H1 (cell line): Measurements from ENCODE around the gene GFI1B. TPM values are rescaled to one million over a fixed set of nuclear protein-coding genes. Genes with fewer than 3 reads are reported as not detected.

ENCODE experiments used
- CTCF ChIA-PET: fragments of 300-600 bp; sonication (Branson Sonifier 250); formaldehyde crosslinking; loops from one replicate; lab custom pipeline; 2021; ENCODE audit not compliant: partially characterized antibody; lab: Charles Lee
- POLR2A ChIA-PET: fragments of 300-600 bp; sonication (Branson Sonifier 250); formaldehyde crosslinking; loops from one replicate; lab custom pipeline; 2021; ENCODE audit warnings: inconsistent platforms; ENCODE audit not compliant: partially characterized antibody; lab: Charles Lee
- DNase-seq, 2 experiments: peaks; one replicate each; pipeline versions ENCODE4 v3.0.0 to v3.0.0-alpha.2; 2010 to 2022; ENCODE audit warnings: low spot score in 2 of 2, low read depth in 1 of 2, mixed read lengths in 1 of 2
- FAIRE-seq: peaks from 2 replicates; lab custom pipeline; 2011; peaks lifted over from hg19 to GRCh38; lab: Jason Lieb, UNC
- H2AFZ ChIP-seq: 2 replicates; pipeline ENCODE4 v1.8.1; 2012; ENCODE audit warnings: low read length, inconsistent platforms
- H2AK5ac ChIP-seq: 2 replicates; pipeline ENCODE4 v1.6.1; 2013; ENCODE audit warnings: low read depth, low read length
- H2BK120ac ChIP-seq: replicated peaks from 2 replicates; pipeline ENCODE3; 2013; ENCODE audit warnings: low read depth, low read length, inconsistent platforms
- H2BK12ac ChIP-seq: 2 replicates; pipeline ENCODE4 v1.6.1; 2013; ENCODE audit warnings: low read depth, low read length
- H2BK15ac ChIP-seq: 2 replicates; pipeline ENCODE4 v1.6.1; 2013; ENCODE audit warnings: low read length
- H2BK20ac ChIP-seq: 2 replicates; pipeline ENCODE4 v1.6.1; 2013; ENCODE audit warnings: low read length
- H2BK5ac ChIP-seq: 2 replicates; pipeline ENCODE4 v1.6.1; 2013; ENCODE audit warnings: low read depth, low read length
- H3K14ac ChIP-seq: 2 replicates; pipeline ENCODE4 v1.6.1; 2013; ENCODE audit warnings: inconsistent platforms; ENCODE audit not compliant: insufficient read length
- H3K18ac ChIP-seq: 2 replicates; pipeline ENCODE4 v1.6.1; 2013; ENCODE audit warnings: low read length; ENCODE audit errors: extremely low read depth
- H3K23ac ChIP-seq: 2 replicates; pipeline ENCODE4 v1.6.1; 2013; ENCODE audit warnings: inconsistent platforms; ENCODE audit not compliant: insufficient read length
- H3K23me2 ChIP-seq: 2 replicates; pipeline ENCODE4 v1.6.1; 2013; ENCODE audit warnings: low read depth, low read length
- H3K27ac ChIP-seq: 2 replicates; pipeline ENCODE4 v1.6.1; 2011; ENCODE audit warnings: low read depth, low read length, inconsistent platforms
- H3K27me3 ChIP-seq, 4 experiments: replicated peaks in 1 of 4; 1 replicate in 1 of 4; 2 replicates in 3 of 4; pipeline versions ENCODE4 v1.6.1 to v1.8.1; 2011 to 2013; ENCODE audit warnings: low read length in 3 of 4, mild to moderate bottlenecking in 3 of 4, inconsistent platforms in 2 of 4, mixed read lengths in 2 of 4, moderate library complexity in 1 of 4; ENCODE audit not compliant: control insufficient read depth in 3 of 4, insufficient read depth in 3 of 4; ENCODE audit errors: extremely low read depth in 1 of 4
- H3K36me3 ChIP-seq, 4 experiments: 2 replicates each; pipeline versions ENCODE4 v1.6.1 to v1.8.1; 2011 to 2013; ENCODE audit warnings: mild to moderate bottlenecking in 4 of 4, low read length in 3 of 4, moderate library complexity in 2 of 4, control low read depth in 1 of 4, inconsistent platforms in 1 of 4; ENCODE audit not compliant: insufficient read depth in 4 of 4, control insufficient read depth in 2 of 4
- H3K4ac ChIP-seq: replicated peaks from 2 replicates; pipeline ENCODE3; 2013; ENCODE audit warnings: low read length, low read depth, mixed read lengths, inconsistent platforms; ENCODE audit not compliant: insufficient read length
- H3K4me1 ChIP-seq, 4 experiments: replicated peaks in 1 of 4; 1 replicate in 1 of 4; 2 replicates in 3 of 4; pipeline versions ENCODE4 v1.6.1 to v1.8.1; 2011 to 2013; ENCODE audit warnings: low read length in 3 of 4, inconsistent platforms in 2 of 4, mixed read lengths in 1 of 4; ENCODE audit not compliant: insufficient read depth in 4 of 4, control insufficient read depth in 3 of 4
- H3K4me2 ChIP-seq, 2 experiments: 2 replicates each; pipeline versions ENCODE4 v1.6.1 to v1.8.1; 2011 to 2013; ENCODE audit warnings: low read depth in 2 of 2, low read length in 2 of 2, control low read depth in 1 of 2, inconsistent platforms in 1 of 2, mild to moderate bottlenecking in 1 of 2; ENCODE audit not compliant: insufficient read depth in 1 of 2
- H3K4me3 ChIP-seq, 4 experiments: fragments of 200-600, 300-600 bp in 1 of 4; sonication (generic), shearing (Covaris generic), sonication (Bioruptor Twin) in 1 of 4; 2 replicates each; pipeline versions ENCODE4 v1.5.1 to v1.8.1; 2011 to 2016; ENCODE audit warnings: low read length in 4 of 4, low read depth in 3 of 4, control low read depth in 2 of 4, inconsistent platforms in 2 of 4, mild to moderate bottlenecking in 2 of 4, mixed read lengths in 1 of 4, moderate library complexity in 1 of 4; ENCODE audit not compliant: insufficient read depth in 2 of 4; ENCODE audit errors: extremely low read depth in 1 of 4
- H3K56ac ChIP-seq: replicated peaks from 2 replicates; pipeline ENCODE3; 2013; ENCODE audit warnings: low read depth, mild to moderate bottlenecking, mixed read lengths, low read length, inconsistent platforms; ENCODE audit not compliant: insufficient read length
- H3K79me1 ChIP-seq: 2 replicates; pipeline ENCODE4 v1.6.1; 2013; ENCODE audit warnings: low read depth, low read length, control low read depth
- H3K79me2 ChIP-seq, 2 experiments: 2 replicates each; pipeline versions ENCODE4 v1.6.1 to v1.8.1; 2012 to 2013; ENCODE audit warnings: low read length in 2 of 2, mild to moderate bottlenecking in 2 of 2, inconsistent platforms in 1 of 2; ENCODE audit not compliant: insufficient read depth in 2 of 2, control insufficient read depth in 1 of 2
- H3K9ac ChIP-seq, 4 experiments: replicated peaks in 1 of 4; 1 replicate in 1 of 4; 2 replicates in 3 of 4; pipeline versions ENCODE4 v1.6.1 to v1.8.1; 2011 to 2013; ENCODE audit warnings: low read depth in 3 of 4, low read length in 3 of 4, control low read depth in 2 of 4, mild to moderate bottlenecking in 2 of 4, moderate library complexity in 2 of 4, inconsistent platforms in 1 of 4; ENCODE audit errors: extremely low read depth in 1 of 4
- H3K9me3 ChIP-seq, 2 experiments: 2 replicates each; pipeline versions ENCODE4 v1.6.1 to v1.8.1; 2012 to 2013; ENCODE audit warnings: mild to moderate bottlenecking in 2 of 2, moderate library complexity in 2 of 2, control low read depth in 1 of 2, inconsistent platforms in 1 of 2, low read depth in 1 of 2, low read length in 1 of 2, mixed read lengths in 1 of 2; ENCODE audit not compliant: insufficient read depth in 2 of 2
- H4K20me1 ChIP-seq, 2 experiments: replicated peaks in 1 of 2; 2 replicates each; pipeline versions ENCODE3 to v1.8.1; 2011 to 2013; ENCODE audit warnings: inconsistent platforms in 2 of 2, low read length in 2 of 2, mild to moderate bottlenecking in 1 of 2; ENCODE audit not compliant: insufficient read depth in 2 of 2, control insufficient read depth in 1 of 2
- H4K5ac ChIP-seq: 2 replicates; pipeline ENCODE4 v1.6.1; 2013; ENCODE audit warnings: low read length, low read depth, mixed read lengths, inconsistent platforms; ENCODE audit not compliant: insufficient read length
- H4K8ac ChIP-seq: 2 replicates; pipeline ENCODE4 v1.8.0; 2013; ENCODE audit warnings: mild to moderate bottlenecking, moderate library complexity, low read length, inconsistent platforms; ENCODE audit not compliant: insufficient read depth; ENCODE audit errors: extremely low read depth
- H4K91ac ChIP-seq: replicated peaks from 2 replicates; pipeline ENCODE3; 2013; ENCODE audit warnings: low read length, mixed read lengths, inconsistent platforms; ENCODE audit not compliant: insufficient read length
- BACH1 ChIP-seq: IDR thresholded peaks from 2 replicates; pipeline ENCODE4 v1.6.1; 2012; ENCODE audit warnings: low read length, improper control_type of control experiment
- BCL11A ChIP-seq, 2 experiments: IDR thresholded peaks; one replicate each; pipeline ENCODE4 v1.6.1; 2011; ENCODE audit warnings: low read depth in 2 of 2, low read length in 2 of 2, mild to moderate bottlenecking in 2 of 2
- MAFK ChIP-seq: IDR thresholded peaks from 2 replicates; pipeline ENCODE4 v1.6.1; 2012; ENCODE audit warnings: low read depth, mild to moderate bottlenecking, improper control_type of control experiment, low read length
- SUZ12 ChIP-seq: fragments of 200-600 bp; sonication (generic); IDR thresholded peaks from 2 replicates; pipeline ENCODE4 v1.6.1; 2012; ENCODE audit warnings: mild to moderate bottlenecking, inconsistent platforms, low read length, moderate library complexity, mixed read lengths
- TEAD4 ChIP-seq: IDR thresholded peaks from 2 replicates; pipeline ENCODE4 v1.6.1; 2012; ENCODE audit warnings: low read depth, low read length, inconsistent platforms, mixed read lengths
- YY1 ChIP-seq: IDR thresholded peaks from 2 replicates; pipeline ENCODE4 v1.6.1; 2011; ENCODE audit warnings: low read depth, mild to moderate bottlenecking, low read length
- ZNF274 ChIP-seq: IDR thresholded peaks from 2 replicates; pipeline ENCODE4 v1.7.0; 2012; ENCODE audit warnings: low read length, borderline replicate concordance; ENCODE audit errors: extremely low read depth
- WGBS, 2 experiments: shearing (Covaris generic) in 1 of 2; methylation state at CpG; one replicate each; pipeline versions ENCODE4 v1.1.6 to v1.1.7; 2013 to 2015; ENCODE audit warnings: low lambda C conversion rate in 2 of 2, mixed read lengths in 2 of 2, inconsistent platforms in 1 of 2, low coverage in 1 of 2, missing lambda C conversion rate in 1 of 2; ENCODE audit not compliant: insufficient replicate concordance in 2 of 2, insufficient coverage in 1 of 2, insufficient read length in 1 of 2; ENCODE audit errors: extremely low coverage in 1 of 2, missing lambda C conversion rate in 1 of 2; 5-methylcytosine and 5-hydroxymethylcytosine counted together
- polyA plus RNA-seq, 7 experiments: library from polyadenylated mRNA; depleted of rRNA in 3 of 7; stranded (reverse) in 5 of 7; unstranded in 2 of 7; fragments of >200 nt in 5 of 7; fragments of 200-250 nt in 2 of 7; gene quantifications; 1 replicate in 5 of 7; 2 replicates in 1 of 7; 4 replicates in 1 of 7; pipeline versions ENCODE4 v1.2.1 to v1.2.3, GENCODE V29; 2011 to 2013; ENCODE audit warnings: missing spikeins in 2 of 7, mixed read lengths in 2 of 7
- total RNA-seq: library from RNA; stranded (reverse); fragmentation: NEBNext Ultra II Directional; extraction: Animal tissue kit (Norgen Biotek cat#: 25700); gene quantifications from 2 replicates; pipeline ENCODE4 v1.2.1, GENCODE V29; 2021

Gene GFI1B
- total and polyA plus RNA-seq, 2 of the 8 experiments (the other 6 are each of a cell fraction or from before 2014, with no cell fraction given) = 0.09 to 0.11 TPM

DNA sequence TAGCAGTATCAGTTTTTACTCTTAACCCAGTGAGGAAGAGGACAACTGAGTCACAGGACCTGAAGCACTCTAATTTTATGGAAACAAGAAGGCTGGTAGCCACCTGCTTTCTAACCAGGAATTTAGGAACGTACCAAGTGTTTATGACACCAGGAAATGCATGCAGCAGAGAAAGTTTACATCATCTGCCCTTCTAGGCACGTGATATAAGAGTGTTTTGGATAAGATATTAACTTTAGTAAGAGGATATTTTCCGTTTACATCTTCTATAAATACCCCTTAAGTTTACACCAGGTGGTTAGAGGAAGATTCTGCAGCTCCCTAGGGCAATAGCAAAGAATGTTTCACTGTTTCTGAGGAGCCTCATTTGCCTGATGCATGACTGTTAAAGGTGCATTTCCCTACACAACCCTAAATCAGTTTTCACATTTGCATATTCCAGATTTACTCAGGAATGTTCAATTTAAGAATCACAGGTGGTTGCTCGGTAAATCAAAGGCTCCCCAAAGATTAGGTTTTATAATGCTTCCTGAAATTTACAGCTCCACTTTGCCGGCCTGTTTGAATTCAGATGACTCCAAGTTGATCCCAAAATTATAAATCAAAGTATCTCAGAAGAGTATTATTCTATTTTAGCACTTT, 35.8 kb upstream of the GFI1B start:
- TF ChIP-seq BACH1 (no peak), MAFK (no peak), ZNF274 (no peak), SUZ12 (no peak), YY1 (no peak), BCL11A (IDR thresholded peaks at IDR 0.05; ENCODE audit: low read depth in 2 of 2, low read length in 2 of 2) (no peak), TEAD4 (no peak)
- TF ChIP-seq, all 59 proteins: peak for 0
- WGBS, 2 experiments = 75% methylated on average over 5 of the region's 5 CpGs; no CpG with 5 or more reads in 1 of the 2 experiments
- FAIRE-seq (no peak), DNase-seq (no peak)
- no peak overlapping the region for H2AFZ ChIP-seq
- peaks cover 12 to 64% of the 10 kb centered on the region in 2 experiments for H3K79me2 ChIP-seq
- H3K79me1 ChIP-seq = peaks cover 5% of the 10 kb centered on the region
- no peak overlapping the region for H3K4ac ChIP-seq
- H3K9me3 ChIP-seq = no peaks in the 10 kb centered on the region
- H3K56ac ChIP-seq = no peak overlapping the region
- peaks cover 4 to 14% (median 8%) of the 10 kb centered on the region in 4 experiments for H3K4me1 ChIP-seq
- H2BK12ac ChIP-seq = no peak overlapping the region
- no peak overlapping the region for H4K91ac ChIP-seq
- no peak overlapping the region for H3K27ac ChIP-seq
- no peak overlapping the region for H2AK5ac ChIP-seq
- H3K23ac ChIP-seq = no peak overlapping the region
- CTCF ChIA-PET = interaction anchor here (0.8 to 3.7 kb wide), 4 partner anchors 16 to 80 kb away, joined by 3 to 14 read pairs (median 3); no protein-coding TSS in a partner anchor
- H4K8ac ChIP-seq = no peak overlapping the region
- H3K23me2 ChIP-seq = peaks cover 7% of the 10 kb centered on the region; the same call in 1 of the 2 replicates
- H2BK15ac ChIP-seq = no peak overlapping the region
- no peaks in the 10 kb centered on the region for H3K27me3 ChIP-seq
- no peaks in the 10 kb centered on the region for H3K36me3 ChIP-seq
- H3K18ac ChIP-seq = no peak overlapping the region
- no peak overlapping the region for H2BK5ac ChIP-seq
- H3K9ac ChIP-seq = no peak overlapping the region
- no peak overlapping the region for H4K5ac ChIP-seq
- POLR2A ChIA-PET = no interaction called here
- no peak overlapping the region for H2BK20ac ChIP-seq
- H3K4me3 ChIP-seq = peak overlapping the region in 1 of 4 experiments; percentile 94; a peak in 2 of 8 replicates
- H4K20me1 ChIP-seq = peaks cover 0 to 4% of the 10 kb centered on the region in 2 experiments
- H2BK120ac ChIP-seq = no peak overlapping the region
- peak overlapping the region; percentile 13 to 92; a peak in 1 of 4 replicates for H3K4me2 ChIP-seq
- no peak overlapping the region for H3K14ac ChIP-seq
